SIG-M5 treated with dmso at 0.1 percent for 504 hours (cell line): ENCODE measurements around the gene SERAC1.
"Not testable (repeated sequence)": the region's sequence is repeated elsewhere in the genome, so short reads cannot be mapped to it uniquely, and the experiment has no call there.

Experiments
- DNase-seq: peaks from one replicate; lab custom pipeline; 2025; ENCODE audit not compliant: unreplicated experiment; lab: John Stamatoyannopoulos, UW

The SERAC1 gene

DNA sequence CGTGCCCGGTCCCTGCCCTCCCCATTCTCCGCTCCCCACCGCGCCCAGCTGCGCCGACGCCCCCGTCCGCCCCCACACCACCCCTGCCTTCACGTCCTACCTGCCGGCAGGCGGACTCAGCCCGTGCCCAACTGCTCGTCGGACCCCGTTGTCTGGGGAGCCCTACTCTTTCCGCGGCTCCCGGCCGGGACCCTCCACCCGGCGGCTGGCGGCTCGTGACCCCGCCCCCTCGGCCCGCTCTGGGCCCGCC lies at the start of gene SERAC1:
TSS of gene SERAC1 (minus strand) at position 223 of the 250 bp plus-strand sequence. CDS start 9,899 bp downstream, outside the sequence.
- no peak for DNase-seq

GRCh38 chr6:158213925-158214674 lies 46.0 kb upstream of the SERAC1 start:
- peak; percentile 74 for DNase-seq

- no peak for DNase-seq
Measured at GRCh38 chr6:158211273-158212055, 43.4 kb upstream of the SERAC1 start.

GRCh38 chr6:158209582-158210333 lies 41.7 kb upstream of the SERAC1 start:
- DNase-seq, result not testable (repeated sequence)

- DNase-seq, result not testable (repeated sequence)
Measured at GRCh38 chr6:158208226-158209030, 40.4 kb upstream of the SERAC1 start.

GRCh38 chr6:158207422-158207788 lies 39.3 kb upstream of the SERAC1 start:
- no peak for DNase-seq

- DNase-seq, result no peak
Measured at GRCh38 chr6:158206740-158207421, 38.8 kb upstream of the SERAC1 start.

DNA sequence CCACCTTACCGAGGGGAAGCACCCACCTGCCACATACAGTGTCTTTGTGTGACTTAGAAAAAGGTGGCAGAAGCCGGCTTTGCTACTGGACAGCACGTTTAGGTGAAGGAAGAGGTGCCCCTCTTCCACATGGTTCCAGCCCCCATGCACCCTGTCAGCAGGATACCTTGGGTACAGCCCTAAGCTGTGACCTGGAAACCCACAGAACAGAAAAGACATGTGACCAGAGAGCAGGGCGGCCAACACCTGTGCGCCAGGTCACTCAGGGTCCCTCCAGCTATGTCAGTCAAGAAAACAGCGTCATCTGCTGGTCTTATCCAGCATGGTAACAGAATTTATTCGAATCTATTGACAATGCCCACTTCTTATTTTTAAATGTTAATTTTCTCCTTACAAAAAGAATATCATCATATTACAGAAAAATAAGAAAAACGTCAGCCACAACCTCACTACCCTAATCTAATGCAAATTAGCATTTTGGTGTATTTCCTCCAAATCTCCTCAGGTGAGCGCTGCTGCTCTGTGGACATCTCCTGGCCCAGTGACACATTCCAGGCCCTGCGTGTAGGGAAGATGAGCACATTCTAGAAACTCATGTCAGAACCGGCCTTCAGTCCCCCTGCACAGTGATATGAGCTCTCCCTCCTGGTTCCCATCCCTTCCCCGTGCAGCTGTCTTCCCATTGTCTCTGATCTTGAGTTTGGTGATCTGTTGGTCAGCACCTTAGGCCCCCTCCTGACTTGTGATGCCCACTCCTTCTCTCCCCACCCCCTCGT lies 37.3 kb upstream of the SERAC1 start:
- DNase-seq, result no peak

DNA sequence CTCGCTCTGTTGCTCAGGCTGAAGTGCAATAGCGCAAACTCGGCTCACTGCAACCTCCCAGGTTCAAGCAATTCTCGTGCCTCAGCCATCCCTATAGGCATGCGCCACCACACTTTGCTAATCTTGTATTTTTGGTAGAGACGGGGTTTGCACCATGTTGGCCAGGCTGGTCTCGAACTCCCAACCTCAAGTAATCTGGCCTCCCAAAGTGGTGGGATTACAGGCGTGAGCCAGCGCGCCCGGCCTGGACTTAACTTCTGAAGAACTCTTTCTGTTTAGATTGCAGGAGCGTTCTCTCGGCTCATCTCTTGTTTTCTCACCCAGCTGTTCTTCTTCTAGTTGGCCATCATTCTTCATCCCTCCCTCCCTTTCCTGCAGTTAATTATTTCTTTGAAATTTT lies 30.4 kb upstream of the SERAC1 start:
- no peak for DNase-seq

DNA sequence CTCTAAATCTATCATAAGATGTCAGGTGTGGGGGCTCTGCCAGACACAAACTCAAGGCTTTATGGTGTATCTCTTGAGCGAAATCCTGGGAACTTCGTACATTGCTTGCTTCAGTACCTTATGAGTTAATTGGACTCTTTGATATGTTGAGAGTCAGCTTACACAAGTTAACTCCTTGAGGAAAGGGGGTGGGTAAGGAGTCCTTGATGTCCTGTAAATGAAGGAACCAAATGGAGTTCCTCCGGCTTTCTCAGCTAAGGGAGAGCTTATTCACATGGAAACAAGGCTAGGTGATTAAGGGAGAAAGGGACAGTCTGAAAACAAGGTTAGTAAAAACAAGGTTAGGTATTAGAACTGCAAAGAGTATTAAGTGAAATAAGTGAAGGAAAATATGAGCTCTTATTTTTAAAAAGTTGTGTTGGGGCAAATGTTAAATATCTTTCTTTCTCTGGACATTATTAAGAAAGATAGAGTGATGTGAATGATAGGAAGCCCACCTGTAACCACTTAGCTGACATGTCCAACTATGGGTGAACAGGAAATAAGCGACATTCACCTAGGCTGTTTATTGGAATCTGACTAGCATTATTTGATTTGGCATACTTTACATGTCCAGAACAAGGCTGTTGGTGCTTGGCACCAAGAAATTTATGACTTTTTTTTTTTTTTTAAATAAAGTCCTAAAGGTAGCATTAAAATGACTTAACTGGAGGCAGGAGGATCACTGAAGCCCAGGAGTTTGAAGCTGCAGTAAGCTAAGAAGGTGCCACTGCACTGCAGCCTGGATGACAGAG lies 26.6 kb upstream of the SERAC1 start:
- no peak for DNase-seq

DNA sequence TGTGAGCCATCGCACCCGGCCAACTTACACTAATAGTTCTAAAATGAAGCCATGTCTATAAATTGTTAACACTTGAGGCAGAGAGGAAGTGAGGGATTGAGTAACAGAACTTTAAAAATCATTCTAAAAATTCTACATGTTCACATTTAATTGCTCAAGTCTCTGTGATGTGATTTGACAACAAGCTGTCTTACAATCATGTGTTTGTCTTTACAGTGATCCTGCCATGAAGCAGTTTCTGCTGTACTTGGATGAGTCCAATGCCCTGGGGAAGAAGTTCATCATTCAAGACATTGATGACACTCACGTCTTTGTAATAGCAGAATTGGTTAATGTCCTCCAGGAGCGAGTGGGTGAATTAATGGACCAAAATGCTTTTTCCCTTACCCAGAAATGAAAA lies 23.7 kb upstream of the SERAC1 start:
- no peak for DNase-seq

DNA sequence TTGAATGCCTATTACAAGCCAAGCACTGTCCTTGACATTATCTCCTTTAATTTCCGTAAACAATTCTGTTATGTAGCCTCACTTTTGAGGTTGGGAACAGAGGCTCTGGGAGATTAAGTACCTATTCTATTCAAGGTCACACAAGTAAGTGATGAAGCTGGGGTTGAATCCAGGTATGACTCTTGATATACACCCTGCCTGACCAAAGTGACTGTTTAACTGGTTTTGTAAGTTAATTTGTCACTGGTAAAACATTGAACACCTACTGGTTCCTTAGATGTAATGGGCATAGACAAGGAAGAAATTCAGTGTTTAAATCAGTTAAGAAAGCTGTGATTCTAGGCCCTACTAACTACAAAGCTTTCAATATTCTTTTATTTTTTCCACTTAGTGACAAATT lies 23.0 kb upstream of the SERAC1 start:
- DNase-seq, result no peak

DNA sequence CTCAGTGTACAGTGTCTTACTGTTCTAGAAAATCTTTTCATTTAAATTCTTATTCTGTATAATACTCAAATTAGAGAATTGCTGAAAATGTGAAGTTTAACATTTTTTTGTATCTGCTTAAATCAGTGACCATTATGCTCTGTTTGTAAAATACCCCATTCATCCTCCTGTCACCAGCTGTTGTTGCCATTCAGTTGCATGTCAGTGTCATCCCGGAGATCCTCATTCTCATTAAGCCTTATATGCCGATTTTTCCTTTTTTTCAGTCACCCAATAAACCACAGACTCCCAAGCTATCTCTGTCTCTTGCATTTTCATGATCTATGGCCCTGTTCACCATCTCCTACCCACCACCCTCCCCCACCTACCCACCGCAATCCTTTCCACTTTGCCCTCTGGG lies 20.5 kb upstream of the SERAC1 start:
- DNase-seq, result no peak

GRCh38 chr6:158185729-158186456 lies 17.8 kb upstream of the SERAC1 start:
- DNase-seq, result no peak

DNA sequence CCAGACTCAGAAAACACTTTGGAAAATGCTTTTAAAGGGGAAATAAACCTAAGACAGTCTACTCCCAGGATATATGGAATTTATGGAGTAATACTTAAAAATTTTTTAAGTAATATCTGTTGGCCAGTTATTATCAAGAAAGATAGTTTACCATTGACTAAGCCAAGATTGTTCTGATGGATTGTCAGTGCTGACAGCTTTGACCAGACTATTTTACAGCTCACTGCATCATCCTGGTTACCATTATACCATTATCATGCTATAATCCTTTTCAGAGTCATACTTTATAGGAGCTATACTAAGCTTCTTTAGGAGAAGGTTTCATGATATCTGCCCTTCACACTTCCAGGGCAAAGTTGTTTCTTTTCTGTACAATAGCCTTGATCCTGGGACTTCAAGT lies 16.5 kb upstream of the SERAC1 start:
- no peak for DNase-seq

DNA sequence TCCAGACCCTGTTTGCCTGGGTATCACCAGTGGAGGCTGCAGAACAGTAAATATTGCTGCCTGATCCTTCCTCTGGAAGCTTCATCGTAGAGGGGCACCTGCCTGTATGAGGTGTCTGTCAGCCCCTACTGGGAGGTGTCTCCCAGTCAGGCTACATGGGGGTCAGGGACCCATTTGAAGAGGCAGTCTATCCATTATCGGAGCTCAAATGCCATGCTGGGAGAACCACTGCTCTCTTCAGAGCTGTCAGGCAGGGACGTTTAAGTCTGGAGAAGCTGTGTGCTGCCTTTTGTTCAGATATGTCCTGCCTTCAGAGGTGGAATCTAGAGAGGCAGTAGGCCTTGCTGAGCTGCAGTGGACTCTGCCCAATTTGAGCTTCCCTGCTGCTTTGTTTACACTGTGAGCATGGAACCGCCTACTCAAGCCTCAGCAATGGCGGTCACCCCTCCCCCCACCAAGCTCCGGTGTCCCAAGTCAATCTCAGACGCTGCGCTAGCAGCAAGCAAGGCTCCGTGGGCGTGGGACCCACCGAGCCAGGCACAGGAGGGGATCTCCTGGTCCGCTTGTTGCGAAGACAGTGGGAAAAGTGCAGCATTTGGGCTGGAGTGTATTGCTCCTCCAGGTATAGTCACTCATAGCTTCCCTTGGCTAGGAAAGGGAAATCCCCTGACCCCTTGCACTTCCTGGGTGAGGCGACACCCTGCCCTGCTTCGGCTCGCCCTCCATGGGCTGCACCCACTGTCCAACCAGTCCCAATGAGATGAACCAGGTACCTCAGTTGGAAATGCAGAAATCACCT lies 15.3 kb upstream of the SERAC1 start:
- not testable (repeated sequence) for DNase-seq

DNA sequence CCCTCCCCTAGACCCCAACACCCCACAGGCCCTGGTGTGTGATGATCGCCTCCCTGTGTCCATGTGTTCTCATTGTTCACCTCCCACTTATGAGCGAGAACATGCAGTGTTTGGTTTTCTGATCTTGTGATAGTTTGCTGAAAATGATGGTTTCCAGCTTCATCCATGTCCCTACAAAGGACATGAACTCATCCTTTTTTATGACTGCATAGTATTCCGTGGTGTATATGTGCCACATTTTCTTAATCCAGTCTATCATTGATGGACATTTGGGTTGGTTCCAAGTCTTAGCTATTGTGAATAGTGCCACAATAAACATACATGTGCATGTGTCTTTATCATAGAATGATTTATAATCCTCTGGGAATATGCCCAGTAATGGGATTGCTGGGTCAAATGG lies 9.7 kb upstream of the SERAC1 start:
- DNase-seq, result not testable (repeated sequence)

GRCh38 chr6:158175111-158175510 lies 7.0 kb upstream of the SERAC1 start:
- no peak for DNase-seq
